ENCODE results near the gene MDH2.
A peak's percentile ranks its signal among the peaks of the same experiment; 100 is the strongest.
"Not testable (repeated sequence)": the region's sequence is repeated elsewhere in the genome, so short reads cannot be mapped to it uniquely, and the experiment has no call there.

The MDH2 gene, protein sequence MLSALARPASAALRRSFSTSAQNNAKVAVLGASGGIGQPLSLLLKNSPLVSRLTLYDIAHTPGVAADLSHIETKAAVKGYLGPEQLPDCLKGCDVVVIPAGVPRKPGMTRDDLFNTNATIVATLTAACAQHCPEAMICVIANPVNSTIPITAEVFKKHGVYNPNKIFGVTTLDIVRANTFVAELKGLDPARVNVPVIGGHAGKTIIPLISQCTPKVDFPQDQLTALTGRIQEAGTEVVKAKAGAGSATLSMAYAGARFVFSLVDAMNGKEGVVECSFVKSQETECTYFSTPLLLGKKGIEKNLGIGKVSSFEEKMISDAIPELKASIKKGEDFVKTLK

DNA sequence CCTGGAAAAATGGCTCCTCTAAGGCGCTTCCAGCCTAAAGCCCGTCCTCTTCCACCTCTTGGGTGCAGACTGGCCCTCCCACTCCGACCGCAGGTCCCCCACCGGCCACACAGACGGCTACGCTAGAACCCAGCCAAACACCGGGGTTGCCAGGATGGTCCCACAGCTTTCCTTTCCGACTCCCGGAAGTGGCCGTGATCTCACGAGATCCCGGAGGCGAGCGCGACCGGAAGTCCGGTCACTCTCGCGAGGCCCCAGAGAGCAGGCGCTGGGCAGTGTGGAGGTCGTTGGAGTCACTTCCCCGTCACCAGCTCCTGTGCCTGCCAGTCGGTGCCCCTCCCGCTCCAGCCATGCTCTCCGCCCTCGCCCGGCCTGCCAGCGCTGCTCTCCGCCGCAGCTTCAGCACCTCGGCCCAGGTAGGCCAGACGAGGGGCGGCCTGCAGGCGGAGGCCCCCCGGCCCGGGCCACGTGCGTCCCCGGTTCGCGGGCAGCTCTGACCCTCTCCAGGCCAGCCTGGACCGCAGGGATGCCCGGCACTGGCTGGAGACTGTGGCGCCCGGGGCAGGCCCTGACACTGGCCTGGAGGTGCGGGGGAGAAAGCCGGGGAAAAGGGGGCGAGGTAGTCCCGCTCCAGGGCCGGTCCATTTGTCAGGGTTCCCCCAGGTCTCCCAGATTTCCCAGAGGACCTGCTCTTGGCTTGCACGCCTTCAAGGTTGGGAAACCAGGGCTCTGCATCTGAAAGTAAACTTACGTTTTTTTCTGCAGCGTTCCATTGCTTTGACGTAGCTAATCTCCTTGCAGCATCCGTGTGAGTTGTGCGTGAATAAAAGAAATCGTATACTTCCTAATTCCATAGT, at the start of gene MDH2, which contains the start of gene STYXL1:
Gene MDH2, plus strand, starts transcription at position 296 of the 857 bp plus-strand sequence. Its CDS starts 55 bp downstream, at position 351.
Gene STYXL1, minus strand, starts transcription at position 190 of the 857 bp plus-strand sequence. CDS start 17,477 bp downstream, outside the sequence.
- peak; percentile 83 for DNase-seq

DNA sequence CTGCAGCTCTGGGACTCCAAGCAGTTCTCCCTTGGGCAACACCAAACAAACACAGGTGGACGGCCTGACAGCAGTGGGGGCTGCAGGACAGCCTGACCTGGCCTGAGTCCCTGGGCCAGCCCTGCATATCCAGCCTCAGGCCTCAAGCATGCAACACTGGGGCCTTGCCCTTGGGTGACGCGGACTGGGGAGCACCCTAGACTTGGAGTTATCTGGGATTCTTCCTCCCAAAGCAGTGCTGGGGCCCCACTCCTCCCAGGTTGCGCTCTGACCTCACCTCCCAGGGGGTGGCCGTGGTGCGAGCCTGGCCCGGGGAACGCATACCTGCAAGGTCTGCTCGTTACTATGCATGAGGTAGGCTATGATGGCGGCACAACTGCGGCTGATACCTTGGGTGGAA, 47.3 kb upstream of the MDH2 start:
- no peak for DNase-seq

DNA sequence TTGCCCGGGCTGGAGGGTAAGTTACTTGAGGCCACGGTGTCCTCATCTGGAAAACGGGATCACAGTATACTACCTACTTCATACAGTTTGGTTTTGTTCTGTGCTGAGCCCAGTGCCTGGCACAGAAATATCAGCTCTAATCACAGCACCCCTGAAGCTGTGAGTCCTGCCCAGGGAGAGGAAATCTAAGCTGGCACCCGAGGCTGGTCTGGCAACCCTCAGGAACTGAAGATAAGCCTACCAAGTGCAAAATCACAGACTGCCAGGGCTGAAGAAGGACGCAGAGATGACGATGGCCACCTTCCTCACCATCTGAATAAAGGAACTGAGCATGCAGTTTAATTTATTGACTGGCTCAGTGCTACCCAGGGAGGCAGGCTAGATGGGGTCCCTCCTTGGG, 45.8 kb upstream of the MDH2 start:
- DNase-seq = no peak

DNA sequence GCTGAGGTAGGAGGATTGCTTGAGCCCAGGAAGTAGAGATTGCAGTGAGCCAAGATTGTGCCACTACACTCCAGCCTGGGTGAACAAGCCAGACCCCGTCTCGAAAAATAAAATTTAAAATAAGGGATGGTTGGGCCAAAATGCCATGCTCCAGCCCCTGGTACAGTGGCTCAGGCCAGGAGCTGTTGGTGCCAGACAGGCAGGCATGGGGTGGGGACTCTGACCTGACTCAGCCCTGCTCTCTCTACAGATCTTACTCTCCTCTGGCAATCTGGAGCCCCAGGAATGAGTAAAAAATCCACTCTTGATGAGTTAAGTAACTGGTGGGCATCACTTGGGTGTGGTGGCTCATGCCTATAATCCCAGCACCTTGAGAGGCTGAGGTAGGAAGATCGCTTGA, 45.1 kb upstream of the MDH2 start:
- DNase-seq = no peak

DNA sequence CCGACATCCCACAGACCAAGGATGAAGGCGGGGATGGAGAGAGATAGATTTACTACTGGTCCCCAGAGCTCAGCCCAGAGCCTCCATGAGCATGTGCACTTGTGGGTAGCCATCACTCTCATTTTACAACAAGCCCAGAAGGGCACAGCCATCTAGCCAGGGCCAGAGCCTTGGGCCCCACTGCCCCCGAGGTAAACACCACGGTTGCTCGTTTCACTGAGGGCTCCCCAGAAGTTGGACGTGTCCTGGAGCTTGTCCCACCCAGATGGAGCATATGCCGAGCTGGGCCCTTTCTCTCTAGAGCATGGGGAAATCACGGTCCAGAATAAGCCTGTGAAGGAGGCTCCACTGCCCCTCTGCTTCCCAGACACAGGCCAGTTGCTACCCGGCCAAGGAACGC, 44.6 kb upstream of the MDH2 start:
- no peak for DNase-seq

DNA sequence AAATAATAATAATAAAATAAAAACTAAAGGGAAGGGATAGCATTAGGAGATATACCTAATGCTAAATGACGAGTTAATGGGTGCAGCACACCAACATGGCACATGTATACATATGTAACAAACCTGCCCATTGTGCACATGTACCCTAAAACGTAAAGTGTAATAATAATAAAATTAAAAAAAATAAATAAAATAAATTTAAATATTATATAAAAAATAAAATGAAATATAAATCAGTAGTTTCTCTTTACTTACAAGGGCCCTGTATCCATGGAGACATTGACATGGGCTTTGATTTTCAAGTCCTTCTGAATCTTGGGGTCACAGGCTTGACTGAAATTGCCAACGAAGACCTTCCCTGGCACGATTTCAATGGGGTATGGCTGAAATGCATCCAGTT, 42.9 kb upstream of the MDH2 start:
- DNase-seq = not testable (repeated sequence)

DNA sequence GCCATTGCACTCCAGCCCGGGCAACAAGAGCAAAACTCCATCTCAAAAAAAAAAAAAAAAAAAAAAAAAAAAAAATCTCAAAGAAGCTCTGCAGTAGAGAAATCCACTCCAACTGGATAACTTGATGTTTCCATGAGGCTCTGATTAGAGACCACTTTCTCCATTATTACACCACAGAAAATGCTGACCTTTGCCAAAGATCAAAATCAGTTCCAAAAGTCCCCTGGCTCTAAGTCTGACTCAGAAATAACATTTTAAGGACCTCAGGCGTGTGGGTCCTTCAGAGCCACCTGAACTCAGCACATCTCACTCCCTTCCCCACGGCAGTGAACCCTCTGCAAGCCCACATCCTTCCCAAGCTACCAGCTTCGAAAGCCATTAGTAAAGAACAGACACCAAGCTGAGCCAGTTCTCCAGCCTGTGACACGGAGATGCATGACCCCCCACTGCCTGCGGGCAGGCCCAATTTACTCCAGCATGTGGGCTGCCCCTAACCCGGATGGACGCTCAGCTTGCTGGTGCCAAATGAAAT, 39.7 kb upstream of the MDH2 start:
- DNase-seq = peak; percentile 25

DNA sequence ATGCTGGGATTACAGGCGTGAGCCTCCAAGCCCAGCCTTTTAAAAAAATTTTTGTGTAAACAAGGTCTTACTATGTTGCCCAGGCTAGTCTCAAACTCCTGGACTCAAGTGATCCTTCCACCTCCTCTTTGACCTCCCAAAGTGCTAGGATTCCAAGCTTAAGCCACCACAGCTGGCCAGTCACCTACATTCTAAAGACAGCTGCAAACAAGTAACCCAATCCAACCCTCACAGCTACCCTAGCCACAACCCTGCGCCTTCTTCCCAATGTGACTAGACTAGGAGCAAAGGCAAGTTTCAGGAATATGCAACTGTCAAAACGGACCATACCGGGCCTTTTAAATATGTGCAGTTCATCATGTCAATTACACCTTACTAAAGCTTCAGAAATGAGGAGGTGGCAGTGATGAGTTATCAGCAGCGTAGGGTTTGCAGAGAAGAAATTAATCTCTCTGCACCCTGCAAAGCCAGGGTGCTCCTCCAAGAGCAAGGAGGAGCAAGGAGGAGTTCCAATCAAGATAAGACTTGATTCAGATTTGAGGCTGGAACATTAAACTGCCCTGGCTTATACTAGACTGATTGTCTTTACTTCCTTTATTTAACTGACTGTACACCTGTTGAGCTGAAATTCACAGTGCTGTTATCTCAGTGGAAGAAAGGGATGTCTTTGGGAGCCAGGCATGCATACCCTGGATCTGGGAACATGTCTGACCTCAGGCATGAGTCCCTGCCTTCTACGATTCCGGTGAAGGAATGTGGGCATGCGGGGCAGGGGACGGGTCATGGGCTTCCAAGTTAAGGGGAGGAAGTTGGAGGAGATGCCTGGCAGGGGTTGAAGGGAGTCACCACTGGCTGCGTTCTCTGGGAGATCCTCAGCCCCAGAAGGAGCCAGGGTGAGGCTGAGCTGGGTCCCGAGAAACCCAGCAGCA, 38.0 kb upstream of the MDH2 start:
- DNase-seq = no peak

DNA sequence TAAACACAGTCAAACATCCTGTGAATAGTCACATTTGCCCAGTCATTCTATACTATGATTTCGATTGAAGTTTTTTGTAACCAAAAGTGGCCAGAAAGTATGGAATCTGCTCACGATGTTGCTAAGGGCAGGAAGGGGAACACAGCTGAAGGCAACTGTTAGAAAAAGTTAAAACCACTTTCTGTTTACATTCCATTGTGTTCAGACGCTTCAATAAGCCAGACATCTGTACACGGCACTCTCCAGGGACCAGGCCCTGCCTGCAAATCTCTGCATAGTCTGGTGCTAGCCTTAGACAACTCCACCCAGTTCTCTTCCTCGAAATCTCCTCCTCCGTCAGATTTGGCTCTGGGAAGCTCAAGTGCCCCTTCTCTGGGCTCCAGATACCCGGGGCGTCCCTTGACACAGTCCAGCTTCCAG, 36.5 kb upstream of the MDH2 start:
- DNase-seq = no peak

DNA sequence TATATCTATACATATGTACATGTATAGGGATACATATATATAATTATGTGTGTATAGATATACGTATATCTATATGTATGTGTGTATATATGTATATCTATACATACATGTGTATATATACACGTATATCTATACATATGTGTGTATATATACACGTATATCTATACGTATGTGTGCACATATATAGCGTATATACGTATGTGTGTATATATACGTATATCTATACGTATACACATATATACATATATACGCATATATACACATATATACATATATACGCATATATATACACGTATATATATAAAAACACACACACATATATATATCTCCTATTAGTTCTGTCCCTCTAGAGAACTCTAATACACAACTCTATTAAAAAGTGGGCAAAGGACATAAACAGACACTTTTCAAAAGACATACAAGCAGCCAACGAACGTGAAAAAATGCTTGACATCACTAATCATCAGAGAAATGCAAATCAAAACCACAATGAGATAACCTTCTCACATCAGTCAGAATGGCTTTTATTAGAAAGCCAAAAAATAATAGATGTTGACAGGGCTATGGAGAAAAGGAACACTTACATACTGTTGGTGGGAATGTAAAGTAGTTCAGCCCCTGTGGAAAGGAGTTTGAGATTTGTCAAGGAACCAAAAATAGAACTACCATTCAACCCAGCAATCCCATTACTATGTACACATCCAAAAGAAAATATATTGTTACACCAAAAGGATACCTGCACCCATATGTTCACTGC, 31.5 kb upstream of the MDH2 start:
- no peak for DNase-seq

DNA sequence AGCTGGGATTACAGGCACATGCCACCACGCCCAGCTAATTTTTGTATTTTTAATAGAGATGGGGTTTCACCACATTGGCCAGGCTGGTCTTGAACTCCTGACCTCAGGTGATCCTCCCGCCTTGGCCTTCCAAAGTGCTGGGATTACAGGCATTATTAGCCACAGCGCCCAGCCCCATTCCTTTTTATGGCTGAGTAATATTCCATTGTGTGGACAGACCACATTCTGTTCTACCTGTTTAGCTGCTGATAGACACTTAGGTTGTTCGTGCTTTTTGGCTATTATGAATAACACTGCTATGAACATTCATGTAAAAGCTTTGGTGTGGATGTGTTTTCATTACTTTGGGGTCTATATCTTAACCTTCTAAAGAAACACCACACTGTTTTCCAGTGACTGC, 29.4 kb upstream of the MDH2 start:
- DNase-seq = not testable (repeated sequence)

DNA sequence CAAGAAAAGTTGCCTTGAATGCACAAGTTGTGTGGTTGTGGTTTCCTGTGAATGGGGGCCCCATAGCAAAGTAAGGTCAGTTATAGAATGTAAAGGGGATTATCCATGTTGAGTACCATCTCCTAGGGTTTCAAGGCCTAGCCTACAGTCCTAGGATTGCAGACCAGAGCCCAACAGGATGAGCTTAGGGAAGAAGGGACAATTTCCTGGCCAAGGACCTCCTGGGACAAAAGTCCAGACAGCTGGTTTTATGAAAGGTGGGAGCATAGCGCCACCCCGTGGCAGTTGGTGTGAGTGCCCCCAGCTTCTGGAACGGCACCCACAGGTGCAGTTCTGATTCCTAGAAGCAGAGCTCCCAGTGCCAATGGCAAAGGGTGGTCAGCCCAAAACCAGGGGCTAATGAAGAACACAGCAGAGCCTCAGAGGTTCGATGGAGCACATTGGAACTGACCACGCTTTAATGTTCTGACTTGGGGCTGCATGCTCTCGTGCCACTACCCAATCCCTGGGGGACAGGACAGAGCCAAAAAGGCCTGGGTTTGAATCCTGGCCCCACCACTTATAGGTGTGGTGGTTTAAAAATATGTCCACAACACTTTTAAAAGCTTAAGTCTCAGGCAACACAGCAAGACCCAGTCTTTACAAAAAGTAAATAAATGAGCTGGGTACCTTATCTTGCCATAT, 27.7 kb upstream of the MDH2 start:
- DNase-seq = peak; percentile 84

DNA sequence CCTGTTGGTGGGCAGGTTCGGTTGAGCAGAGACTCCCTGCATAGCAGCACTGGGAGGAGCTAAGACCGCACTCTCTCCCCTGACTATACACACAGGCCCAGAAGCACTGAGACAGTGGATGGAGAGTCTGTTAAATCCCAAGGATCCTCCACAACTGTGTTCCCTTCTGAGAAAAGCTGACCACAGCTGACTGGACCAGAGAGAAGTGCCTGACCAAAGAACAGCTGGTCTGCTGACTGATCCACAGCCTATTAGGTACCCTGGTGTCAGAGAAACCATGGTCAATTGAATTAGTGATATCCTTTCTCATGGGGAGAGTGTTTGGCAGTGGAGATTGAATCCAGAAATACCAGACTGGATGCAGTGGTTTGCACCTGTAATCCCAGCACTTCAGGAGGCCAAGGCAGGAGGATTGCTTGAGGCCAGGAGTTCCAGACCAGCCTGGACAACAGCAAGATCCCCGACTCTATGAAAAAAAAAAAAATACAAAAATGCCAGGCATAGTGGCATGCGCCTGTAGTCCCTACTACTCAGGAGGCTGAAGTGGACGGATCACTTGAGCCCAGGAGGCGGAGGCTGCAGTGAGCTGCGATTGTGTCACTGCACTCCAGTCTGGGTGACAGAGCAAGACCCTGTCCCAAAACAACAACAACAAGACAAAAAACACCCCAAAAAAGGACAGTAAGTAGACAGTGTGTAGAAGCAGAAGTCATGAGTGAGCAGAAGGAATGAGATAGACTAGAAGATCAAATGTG, 25.7 kb upstream of the MDH2 start:
- DNase-seq = no peak

DNA sequence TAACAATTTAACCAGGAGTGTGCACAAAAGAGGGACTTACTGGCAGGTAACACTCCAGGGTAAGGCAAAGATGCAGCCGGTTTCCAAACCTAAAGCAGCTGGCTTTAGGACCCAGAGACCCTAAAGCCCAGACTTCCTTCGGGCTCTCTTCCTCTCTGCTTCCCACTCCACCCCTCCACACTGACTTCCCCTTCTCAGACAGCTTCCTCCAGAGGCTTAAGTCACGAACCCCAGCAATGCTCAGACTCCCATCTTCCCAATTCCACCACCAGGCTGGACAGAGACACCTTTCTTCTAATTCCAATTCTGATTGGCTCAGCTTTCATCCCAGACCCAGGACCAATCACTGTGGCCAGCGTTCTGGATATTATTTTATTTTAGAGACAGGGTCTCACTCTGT, 24.9 kb upstream of the MDH2 start:
- no peak for DNase-seq

DNA sequence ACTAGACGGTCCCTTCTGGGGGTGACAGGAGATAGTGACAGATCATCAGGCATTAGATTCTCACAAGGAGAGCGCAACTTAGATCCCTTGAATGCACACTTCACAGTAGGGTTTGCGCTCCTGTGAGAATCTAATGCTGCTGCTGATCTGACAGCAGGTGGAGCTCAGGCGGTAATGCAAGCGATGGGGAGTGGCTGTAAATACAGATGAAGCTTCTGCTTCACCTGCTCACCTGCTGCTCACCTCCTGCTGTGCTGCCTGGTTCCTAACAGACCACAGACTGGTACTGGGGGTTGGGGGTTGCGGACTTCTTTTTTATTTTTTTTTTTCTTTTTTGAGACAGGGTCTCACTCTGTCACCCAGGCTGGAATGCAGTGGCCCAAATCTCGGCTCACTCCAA, 18.2 kb upstream of the MDH2 start:
- not testable (repeated sequence) for DNase-seq

DNA sequence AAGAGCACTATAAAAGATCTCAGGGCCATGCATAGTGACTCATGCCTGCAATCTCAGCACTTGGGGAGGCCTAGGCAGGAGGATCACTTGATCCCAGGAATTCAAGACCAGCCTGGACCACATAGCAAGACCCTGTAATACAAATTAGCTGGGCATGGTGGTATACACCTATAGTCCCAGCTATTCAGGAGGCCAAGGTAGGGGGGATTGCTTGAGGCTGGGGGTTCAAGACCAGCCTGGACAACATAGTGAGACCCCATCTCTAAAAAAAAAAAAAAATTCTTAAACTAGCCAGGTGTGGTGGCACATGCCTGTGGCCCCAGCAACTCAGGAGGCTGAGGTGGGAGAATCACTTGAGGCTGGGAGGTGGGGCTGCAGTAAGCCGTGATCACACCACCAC, 15.9 kb upstream of the MDH2 start:
- DNase-seq = no peak

DNA sequence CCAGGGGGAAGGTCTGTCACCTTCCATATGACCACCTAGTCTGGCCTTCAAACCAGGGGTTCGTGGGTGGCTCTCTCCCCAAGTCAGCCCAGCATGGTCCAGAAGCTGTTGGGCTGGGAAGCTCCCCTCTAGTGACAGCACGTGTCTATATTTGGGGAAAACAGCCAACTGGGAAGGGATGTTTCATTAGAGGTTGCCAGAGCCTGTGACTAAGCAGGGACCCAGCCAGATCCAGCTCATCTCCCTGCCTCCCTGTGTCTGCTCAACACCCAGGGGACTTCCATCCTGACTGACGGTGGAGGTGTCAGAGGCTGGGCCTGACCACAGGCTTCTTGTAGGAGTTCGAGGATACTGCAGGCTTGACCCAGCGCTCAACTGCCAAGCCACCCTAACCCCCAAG, 10.6 kb upstream of the MDH2 start:
- DNase-seq = no peak

DNA sequence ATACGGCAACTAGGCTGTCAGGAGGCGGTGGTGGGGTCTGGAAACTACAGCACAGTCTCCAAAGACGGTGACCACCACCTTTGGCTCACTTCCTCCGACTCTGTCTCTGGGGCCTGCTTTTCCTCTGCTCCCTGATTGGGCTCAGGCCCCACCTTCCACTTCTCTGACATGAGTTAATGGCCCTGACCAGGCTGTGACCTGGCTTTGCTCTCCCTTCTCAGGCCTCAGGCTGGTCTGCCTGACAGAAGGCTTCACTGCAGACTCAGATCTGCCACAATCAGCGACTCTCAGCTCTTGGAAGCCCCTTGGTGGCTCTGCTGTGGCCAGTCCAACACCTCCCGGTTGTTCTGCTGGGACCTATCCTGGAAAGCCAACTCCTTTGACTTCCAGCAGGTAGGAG, 7.8 kb upstream of the MDH2 start:
- no peak for DNase-seq

DNA sequence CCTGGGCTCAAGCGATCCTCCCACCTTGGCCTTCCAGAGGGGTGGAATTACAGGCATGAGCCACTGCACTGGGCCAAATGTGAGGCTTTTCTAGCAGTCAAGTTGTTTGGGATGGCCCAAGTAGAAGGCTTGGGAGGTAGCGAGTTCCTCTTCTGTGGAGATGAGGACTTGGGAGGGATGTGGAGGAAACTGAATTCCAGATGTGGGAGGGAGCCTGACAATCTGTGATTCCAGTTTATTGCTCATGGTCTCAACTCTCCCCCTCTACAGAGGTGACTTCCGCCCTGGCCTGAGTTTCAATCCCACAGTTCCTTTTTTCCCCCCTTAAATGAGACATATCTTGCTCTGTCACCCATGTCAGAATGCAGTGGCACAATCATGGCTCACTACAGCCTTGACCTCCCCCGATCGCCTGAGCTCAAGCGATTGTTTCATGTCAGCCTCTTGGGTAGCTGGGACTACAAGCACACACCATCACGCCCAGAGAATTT, 3.5 kb upstream of the MDH2 start:
- no peak for DNase-seq

DNA sequence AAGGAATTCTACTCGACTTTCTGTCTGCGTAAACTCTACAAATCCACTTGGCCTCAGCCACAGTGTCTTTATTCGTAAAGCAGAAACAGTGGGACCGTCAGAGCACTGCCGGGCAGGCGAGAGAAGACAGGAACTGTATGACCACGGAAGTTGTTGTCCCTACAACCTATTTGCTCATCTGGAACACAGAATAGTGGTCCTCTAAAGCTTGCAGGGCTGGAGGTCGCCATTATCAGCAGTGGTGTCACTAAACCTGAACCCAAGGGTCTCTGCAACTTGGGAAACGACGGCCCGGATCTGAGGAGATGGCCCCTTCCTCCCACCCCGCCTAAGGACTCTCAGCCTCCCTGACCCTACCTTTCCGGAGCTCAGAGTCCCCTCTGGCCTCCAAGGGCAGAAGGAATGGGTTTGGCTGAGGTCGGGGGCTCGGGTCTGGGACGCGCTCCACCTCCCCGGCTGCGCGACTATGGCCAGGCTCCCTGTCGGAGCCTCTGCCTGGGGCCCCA, 548 bp upstream of the MDH2 start:
- no peak for DNase-seq

Measured in CD4-positive, alpha-beta T cell treated with Interleukin-17A for 4 hours (primary cell).